GM12891 (cell line): ENCODE results near the gene BNC2.

ENCODE experiments used
- PAX5 ChIP-seq: IDR thresholded peaks from 2 replicates; pipeline ENCODE4 v1.6.1; 2011; ENCODE audit warnings: low read length, moderate library complexity, mild to moderate bottlenecking; ENCODE audit not compliant: insufficient read depth, severe bottlenecking
- POLR2A ChIP-seq: IDR thresholded peaks from 2 replicates; pipeline ENCODE4 v1.6.1; 2011; ENCODE audit warnings: low read depth, low read length, control low read depth
- POLR2AphosphoS5 ChIP-seq: IDR thresholded peaks from 2 replicates; pipeline ENCODE4 v1.6.1; 2011; ENCODE audit warnings: low read depth, low read length, control low read depth

- TF ChIP-seq POLR2A (no peak), POLR2AphosphoS5 (no peak), PAX5 (no peak)
These were observed 394.5 kb downstream of the BNC2 start for GRCh38 chr9:16475996-16476395.
